HG02943 (cell line): ENCODE measurements around the gene RNF40.
"Not testable (repeated sequence)": the region's sequence is repeated elsewhere in the genome, so short reads cannot be mapped to it uniquely, and the experiment has no call there.

Experiments
- ATAC-seq: cut with Tn5 transposase; IDR thresholded peaks from one replicate; pipeline ENCODE4 v1.9.1; 2021; ENCODE audit warnings: mild to moderate bottlenecking, low read depth, moderate library complexity; ENCODE audit not compliant: unreplicated experiment

Gene RNF40

DNA sequence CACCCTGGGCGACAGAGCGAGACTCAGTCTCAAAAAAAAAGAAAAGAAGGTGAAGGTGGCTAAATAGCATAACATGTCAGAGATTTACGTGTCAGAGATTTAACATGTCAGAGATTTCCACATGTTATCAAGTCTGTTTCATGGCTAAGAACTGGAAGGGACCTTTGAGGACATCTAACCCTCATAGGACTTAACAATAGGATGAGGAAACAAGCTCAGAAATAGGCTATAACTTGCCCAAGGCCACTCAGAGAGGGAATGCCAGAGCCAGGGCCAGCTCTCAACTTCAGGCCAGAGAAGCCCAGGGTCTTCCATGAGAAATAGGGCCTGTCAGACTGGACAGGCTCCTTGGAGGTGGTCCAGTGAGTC, 51.7 kb downstream of the RNF40 start:
- peak; percentile 4 for ATAC-seq

DNA sequence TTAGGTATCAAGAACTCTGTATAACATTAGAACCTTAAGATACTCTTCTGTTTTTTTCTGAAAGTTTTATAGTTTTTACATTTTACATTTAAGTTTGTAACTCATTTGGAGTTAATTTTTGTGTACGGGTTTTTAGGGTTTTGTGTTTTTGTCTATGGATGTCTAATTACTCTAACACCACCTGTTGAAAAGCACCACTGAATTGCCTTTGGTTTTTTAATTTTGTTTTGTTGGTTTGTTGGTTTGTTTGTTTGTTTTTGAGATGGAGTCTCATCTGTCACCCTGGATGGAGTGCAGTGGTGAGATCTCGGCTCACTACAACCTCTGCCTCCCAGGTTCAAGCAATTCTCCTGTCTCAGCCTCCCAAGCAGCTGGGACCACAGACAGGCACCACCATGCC, 54.6 kb downstream of the RNF40 start:
- no peak for ATAC-seq

DNA sequence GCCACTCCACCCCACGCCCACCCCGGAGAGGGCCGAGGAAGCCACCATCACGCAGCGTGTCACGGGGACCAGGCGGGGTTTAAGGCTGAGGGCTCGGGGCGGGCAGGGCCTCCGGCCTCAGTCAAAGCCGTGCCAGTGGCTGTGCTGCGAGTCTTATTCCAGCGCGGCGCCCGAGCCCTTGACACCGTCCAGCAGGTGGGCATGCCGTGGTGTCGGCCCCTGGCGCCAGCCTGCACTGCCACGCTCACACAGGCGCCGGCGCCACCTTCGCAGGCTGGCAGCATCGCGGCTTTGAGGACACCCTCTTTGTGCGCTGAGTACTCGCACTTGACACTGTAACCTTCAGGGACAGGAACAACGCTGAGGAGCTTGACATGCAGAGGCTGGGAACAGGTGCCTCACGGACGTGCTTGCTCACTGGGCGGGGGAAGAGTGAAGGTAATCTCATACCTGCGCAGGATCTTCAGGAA, 58.9 kb downstream of the RNF40 start:
- ATAC-seq = no peak

DNA sequence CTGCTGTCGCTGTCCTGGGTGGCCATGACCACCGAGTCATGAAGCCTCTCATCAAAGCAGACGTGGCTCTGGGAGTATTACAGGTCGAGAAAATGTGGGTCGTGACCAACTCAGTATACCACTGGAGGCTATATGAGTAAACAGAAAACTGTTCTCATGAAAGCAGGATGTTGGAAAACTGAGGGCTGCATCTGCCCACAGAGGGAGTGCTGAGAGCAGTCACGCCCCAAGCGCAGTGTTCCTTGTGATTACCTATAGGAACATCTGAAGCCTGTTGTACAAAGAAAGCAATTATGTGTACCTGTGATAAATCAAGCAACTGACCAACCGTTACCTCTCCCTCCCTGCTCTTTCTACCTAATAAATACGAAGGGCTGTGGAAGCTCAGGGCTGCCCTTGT, 59.3 kb downstream of the RNF40 start:
- not testable (repeated sequence) for ATAC-seq

DNA sequence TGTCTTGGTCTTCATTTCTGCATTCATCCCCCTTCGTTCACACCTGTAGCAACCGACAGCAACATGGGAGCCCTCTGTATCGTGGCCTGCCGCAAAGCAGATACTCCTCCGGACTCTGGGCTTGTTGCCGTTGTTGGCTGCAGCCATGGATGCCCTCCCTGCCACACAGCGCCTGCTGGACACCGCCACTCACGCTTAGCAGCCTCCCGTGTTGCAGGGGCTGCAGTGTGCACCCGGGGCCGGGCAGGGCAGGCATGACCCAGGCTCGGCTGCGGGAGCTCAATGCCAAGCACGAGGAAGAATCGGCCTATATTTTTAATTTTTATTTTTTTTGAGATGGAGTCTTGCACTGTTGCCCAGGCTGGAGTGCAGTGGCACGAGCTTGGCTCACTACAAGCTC, 59.8 kb downstream of the RNF40 start:
- ATAC-seq = no peak
